HCT116 (cell line): ENCODE results near the gene SMCR8. TPM values are rescaled to one million over a fixed set of nuclear protein-coding genes. Genes with fewer than 3 reads are reported as not detected.

ENCODE experiments used
- ATAC-seq: fragments of 200-7000 bp; cut with Tn5 transposase; 2 replicates; pipeline ENCODE4 v1.9.1; 2020; ENCODE audit warnings: mild to moderate bottlenecking, moderate library complexity
- BruUV-seq: library from RNA; stranded (reverse); fragments of 400-500 nt; replicated peaks from 2 replicates; lab custom pipeline; 2021; lab: Mats Ljungman, UMichigan
- CTCF ChIA-PET: fragments of 300-600 bp; sonication (Branson Sonifier 250); formaldehyde crosslinking; loops from one replicate; lab custom pipeline; 2021; ENCODE audit warnings: antibody characterized with exemption; lab: Charles Lee
- POLR2A ChIA-PET: fragments of 300-600, 350-600 bp; sonication (Branson Sonifier 250); formaldehyde crosslinking; loops from one replicate; lab custom pipeline; 2021; ENCODE audit warnings: antibody characterized with exemption; lab: Charles Lee
- RAD21 ChIA-PET, 2 experiments: fragments of 300-600 bp; sonication (Branson Sonifier 250); formaldehyde crosslinking; loops; one replicate each; lab custom pipeline; 2023; ENCODE audit warnings: low total read pairs in 2 of 2; ENCODE audit not compliant: uncharacterized antibody in 2 of 2, unreplicated experiment in 2 of 2, low non-redundant PET in 1 of 2; lab: Charles Lee
- DNase-seq: peaks from one replicate; pipeline ENCODE4 v3.0.0-alpha.2; 2010; ENCODE audit warnings: low read depth, low spot score
- H2AFZ ChIP-seq: fragments of 200-600 bp; shearing (Covaris generic), sonication (generic); 2 replicates; pipeline ENCODE4 v1.6.1; 2017; ENCODE audit warnings: low read depth, mixed run types, mixed read lengths, antibody characterized with exemption, low read length; ENCODE audit not compliant: poor library complexity, severe bottlenecking
- H3K27ac ChIP-seq: 2 replicates; pipeline ENCODE4 v1.5.1; 2012; ENCODE audit warnings: low read depth, low read length
- H3K27me3 ChIP-seq: fragments of 200-600 bp; sonication (generic); 2 replicates; pipeline ENCODE4 v1.6.1; 2016; ENCODE audit warnings: mixed run types, low read length, mixed read lengths; ENCODE audit not compliant: insufficient read depth
- H3K36me3 ChIP-seq, 2 experiments: fragments of 200-500 bp in 1 of 2; fragments of 200-600 bp in 1 of 2; sonication (Bioruptor generic) in 1 of 2; sonication (generic) in 1 of 2; 2 replicates each; pipeline versions ENCODE4 v1.5.1 to v1.6.1; 2014 to 2016; ENCODE audit warnings: low read length in 2 of 2, inconsistent platforms in 1 of 2, mixed read lengths in 1 of 2, mixed run types in 1 of 2; ENCODE audit not compliant: insufficient read depth in 2 of 2, control insufficient read depth in 1 of 2
- H3K4me1 ChIP-seq, 2 experiments: fragments of 200-600 bp in 1 of 2; sonication (generic) in 1 of 2; 2 replicates each; pipeline versions ENCODE4 v1.5.1 to v1.6.1; 2012 to 2017; ENCODE audit warnings: low read length in 2 of 2, inconsistent platforms in 1 of 2, mild to moderate bottlenecking in 1 of 2, mixed read lengths in 1 of 2, mixed run types in 1 of 2, moderate library complexity in 1 of 2; ENCODE audit not compliant: insufficient read depth in 2 of 2, control insufficient read depth in 1 of 2
- H3K4me2 ChIP-seq: fragments of 200-600 bp; sonication (generic); 2 replicates; pipeline ENCODE4 v1.6.1; 2017; ENCODE audit warnings: mixed run types, low read length, mixed read lengths
- H3K4me3 ChIP-seq, 2 experiments: fragments of 200-600 bp in 1 of 2; sonication (generic) in 1 of 2; replicated peaks in 1 of 2; 2 replicates each; pipeline ENCODE4 v1.5.1; 2011 to 2016; ENCODE audit warnings: low read length in 2 of 2, control low read depth in 1 of 2, low read depth in 1 of 2, mild to moderate bottlenecking in 1 of 2, mixed read lengths in 1 of 2, mixed run types in 1 of 2
- H3K79me2 ChIP-seq: fragments of 200-600 bp; sonication (generic); 2 replicates; pipeline ENCODE4 v1.6.1; 2017; ENCODE audit warnings: mild to moderate bottlenecking, mixed run types, low read length, moderate library complexity, mixed read lengths; ENCODE audit not compliant: insufficient read depth
- H3K9ac ChIP-seq: fragments of 200-600 bp; sonication (generic); 2 replicates; pipeline ENCODE4 v1.6.1; 2016; ENCODE audit warnings: low read length, mixed read lengths
- H3K9me2 ChIP-seq: fragments of 200-600 bp; sonication (generic), shearing (Covaris generic); 2 replicates; pipeline ENCODE4 v1.6.1; 2017; ENCODE audit warnings: mixed run types, mild to moderate bottlenecking, moderate library complexity; ENCODE audit not compliant: insufficient read depth
- H3K9me3 ChIP-seq, 2 experiments: fragments of 200-500 bp in 1 of 2; fragments of 200-600 bp in 1 of 2; sonication (Bioruptor generic) in 1 of 2; sonication (generic) in 1 of 2; 2 replicates each; pipeline ENCODE4 v1.6.1; 2014 to 2017; ENCODE audit warnings: low read length in 2 of 2, mixed read lengths in 2 of 2, inconsistent platforms in 1 of 2, low read depth in 1 of 2, mild to moderate bottlenecking in 1 of 2, mixed run types in 1 of 2, moderate library complexity in 1 of 2; ENCODE audit not compliant: control insufficient read depth in 1 of 2, insufficient read depth in 1 of 2
- H4K20me1 ChIP-seq: fragments of 200-600 bp; sonication (generic), shearing (Covaris generic); 2 replicates; pipeline ENCODE4 v1.6.1; 2017; ENCODE audit warnings: mixed run types, mild to moderate bottlenecking, moderate library complexity; ENCODE audit not compliant: insufficient read depth
- EGR1 ChIP-seq: IDR thresholded peaks from 2 replicates; pipeline ENCODE4 v1.6.1; 2012; ENCODE audit warnings: low read depth
- ELF1 ChIP-seq: IDR thresholded peaks from 2 replicates; pipeline ENCODE4 v1.6.1; 2012; ENCODE audit warnings: low read depth, borderline replicate concordance
- POLR2A ChIP-seq: IDR thresholded peaks from 2 replicates; pipeline ENCODE4 v1.7.0; 2011; ENCODE audit warnings: borderline replicate concordance; ENCODE audit not compliant: insufficient read depth, insufficient read length; ENCODE audit errors: extremely low read depth
- SP1 ChIP-seq: IDR thresholded peaks from 2 replicates; pipeline ENCODE4 v1.6.1; 2012; ENCODE audit warnings: low read depth
- TCF7L2 ChIP-seq: IDR thresholded peaks from 2 replicates; pipeline ENCODE4 v1.7.0; 2011; ENCODE audit warnings: borderline replicate concordance, inconsistent platforms; ENCODE audit not compliant: insufficient read depth, insufficient read length; ENCODE audit errors: extremely low read depth
- intact Hi-C: fragments of 100-400 bp; cut with micrococcal nuclease; formaldehyde crosslinking; loops from 2 replicates; pipeline ENCODE4 v1.10.0; 2022
- total RNA-seq: library from RNA; stranded (reverse); gene quantifications from one replicate; pipeline ENCODE4 v1.2.1, GENCODE V29; 2021; ENCODE audit not compliant: unreplicated experiment
- TF ChIP-seq, protein P1 (sequence below): IDR thresholded peaks from 2 replicates; pipeline ENCODE4 v1.6.1; 2012; ENCODE audit warnings: low read depth
- TF ChIP-seq, protein P2 (sequence below): IDR thresholded peaks from 2 replicates; pipeline ENCODE4 v1.6.1; 2012

SMCR8 gene
- total RNA-seq, 1 experiment from 2014 or later = 12.7 TPM

DNA sequence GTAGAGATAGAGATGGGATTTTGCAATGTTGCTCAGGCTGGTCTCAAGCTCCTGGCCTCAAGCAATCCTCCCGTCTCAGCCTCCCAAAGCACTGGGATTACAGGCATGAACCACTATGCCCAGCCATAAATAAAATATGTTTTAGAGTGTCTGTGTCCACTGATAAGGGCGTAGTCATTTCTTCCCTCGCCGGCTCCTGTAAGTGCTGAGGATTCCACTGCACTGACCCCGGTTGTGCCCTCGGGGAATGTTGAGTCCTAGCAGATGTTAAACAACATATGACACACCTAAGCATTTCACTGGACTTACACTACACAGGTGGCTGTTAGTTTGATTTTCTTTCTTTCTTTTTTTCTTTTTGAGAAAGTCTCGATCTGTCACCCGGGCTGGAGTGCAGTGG lies 53.9 kb downstream of the SMCR8 start:
- intact Hi-C loops = no loop called here
- no TSS peak for BruUV-seq
- no peaks in the 10 kb centered on the region for H3K9me2 ChIP-seq
- no peaks in the 10 kb centered on the region for H3K27me3 ChIP-seq
- no peak for ATAC-seq
- H3K36me3 ChIP-seq = no peaks in the 10 kb centered on the region
- H3K9me3 ChIP-seq = no peaks in the 10 kb centered on the region
- RAD21 ChIA-PET = no interaction called here
- no peaks in the 10 kb centered on the region for H3K79me2 ChIP-seq
- DNase-seq = no peak
- H3K4me1 ChIP-seq = peaks cover under 1 to 4% of the 10 kb centered on the region in 2 experiments; a peak in 3 of 4 replicates
- H2AFZ ChIP-seq = no peak overlapping the region
- H3K9ac ChIP-seq = no peak overlapping the region
- no peaks in the 10 kb centered on the region for H4K20me1 ChIP-seq
- no peak overlapping the region for H3K27ac ChIP-seq
- POLR2A ChIA-PET = no interaction called here
- H3K4me2 ChIP-seq = no peak overlapping the region
- H3K4me3 ChIP-seq = no peak overlapping the region
- CTCF ChIA-PET = no interaction called here
- no peak for TF ChIP-seq EGR1
- TF ChIP-seq, protein P1, sequence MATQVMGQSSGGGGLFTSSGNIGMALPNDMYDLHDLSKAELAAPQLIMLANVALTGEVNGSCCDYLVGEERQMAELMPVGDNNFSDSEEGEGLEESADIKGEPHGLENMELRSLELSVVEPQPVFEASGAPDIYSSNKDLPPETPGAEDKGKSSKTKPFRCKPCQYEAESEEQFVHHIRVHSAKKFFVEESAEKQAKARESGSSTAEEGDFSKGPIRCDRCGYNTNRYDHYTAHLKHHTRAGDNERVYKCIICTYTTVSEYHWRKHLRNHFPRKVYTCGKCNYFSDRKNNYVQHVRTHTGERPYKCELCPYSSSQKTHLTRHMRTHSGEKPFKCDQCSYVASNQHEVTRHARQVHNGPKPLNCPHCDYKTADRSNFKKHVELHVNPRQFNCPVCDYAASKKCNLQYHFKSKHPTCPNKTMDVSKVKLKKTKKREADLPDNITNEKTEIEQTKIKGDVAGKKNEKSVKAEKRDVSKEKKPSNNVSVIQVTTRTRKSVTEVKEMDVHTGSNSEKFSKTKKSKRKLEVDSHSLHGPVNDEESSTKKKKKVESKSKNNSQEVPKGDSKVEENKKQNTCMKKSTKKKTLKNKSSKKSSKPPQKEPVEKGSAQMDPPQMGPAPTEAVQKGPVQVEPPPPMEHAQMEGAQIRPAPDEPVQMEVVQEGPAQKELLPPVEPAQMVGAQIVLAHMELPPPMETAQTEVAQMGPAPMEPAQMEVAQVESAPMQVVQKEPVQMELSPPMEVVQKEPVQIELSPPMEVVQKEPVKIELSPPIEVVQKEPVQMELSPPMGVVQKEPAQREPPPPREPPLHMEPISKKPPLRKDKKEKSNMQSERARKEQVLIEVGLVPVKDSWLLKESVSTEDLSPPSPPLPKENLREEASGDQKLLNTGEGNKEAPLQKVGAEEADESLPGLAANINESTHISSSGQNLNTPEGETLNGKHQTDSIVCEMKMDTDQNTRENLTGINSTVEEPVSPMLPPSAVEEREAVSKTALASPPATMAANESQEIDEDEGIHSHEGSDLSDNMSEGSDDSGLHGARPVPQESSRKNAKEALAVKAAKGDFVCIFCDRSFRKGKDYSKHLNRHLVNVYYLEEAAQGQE = no peak
- TF ChIP-seq POLR2A = no peak
- TF ChIP-seq TCF7L2 = no peak

DNA sequence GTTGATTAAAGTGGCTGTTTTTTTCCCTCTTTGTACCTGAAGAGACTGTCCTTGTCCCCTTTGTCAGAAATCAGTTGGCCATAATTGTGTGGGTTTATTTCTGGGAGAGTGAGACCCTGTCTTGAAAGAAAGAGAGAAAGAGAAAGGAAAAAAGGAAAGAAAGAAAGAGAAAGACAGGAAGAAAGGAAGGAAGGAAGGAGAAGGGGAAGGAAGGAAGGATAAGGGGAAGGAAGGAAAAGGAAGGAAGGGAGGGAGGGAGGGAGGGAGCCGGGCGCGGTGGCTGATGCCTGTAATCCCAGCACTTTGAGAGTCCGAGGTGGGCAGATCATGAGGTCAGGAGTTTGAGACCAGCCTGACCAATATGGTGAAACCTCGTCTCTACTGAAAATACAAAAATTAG lies 55.7 kb downstream of the SMCR8 start:
- ChIA-PET RAD21 (no interaction called here), CTCF (no interaction called here), POLR2A (no interaction called here)
- intact Hi-C loops = no loop called here
- H3K4me2 ChIP-seq = no peak overlapping the region
- no peak overlapping the region for H3K9ac ChIP-seq
- no peaks in the 10 kb centered on the region for H3K79me2 ChIP-seq
- no peak for DNase-seq
- no peaks in the 10 kb centered on the region for H3K27me3 ChIP-seq
- H2AFZ ChIP-seq = no peak overlapping the region
- BruUV-seq = no TSS peak
- H3K4me3 ChIP-seq = no peak overlapping the region
- H3K9me3 ChIP-seq = no peaks in the 10 kb centered on the region
- no peak for ATAC-seq
- H4K20me1 ChIP-seq = no peaks in the 10 kb centered on the region
- H3K27ac ChIP-seq = no peak overlapping the region
- H3K4me1 ChIP-seq = peaks cover 0 to 4% of the 10 kb centered on the region in 2 experiments; a peak in 1 of 4 replicates
- H3K9me2 ChIP-seq = no peaks in the 10 kb centered on the region
- no peak for TF ChIP-seq SP1
- TF ChIP-seq, protein P2, sequence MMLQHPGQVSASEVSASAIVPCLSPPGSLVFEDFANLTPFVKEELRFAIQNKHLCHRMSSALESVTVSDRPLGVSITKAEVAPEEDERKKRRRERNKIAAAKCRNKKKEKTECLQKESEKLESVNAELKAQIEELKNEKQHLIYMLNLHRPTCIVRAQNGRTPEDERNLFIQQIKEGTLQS = no peak
- TF ChIP-seq ELF1 = no peak
- TF ChIP-seq, all 23 proteins: peak for 0
- no peaks in the 10 kb centered on the region for H3K36me3 ChIP-seq
